Fibroblast of the aortic adventitia (primary cell): Measurements from ENCODE around the gene SLC37A4. TPM values are rescaled to one million over a fixed set of nuclear protein-coding genes. Genes with fewer than 3 reads are reported as not detected.
A peak's percentile ranks its signal among the peaks of the same experiment; 100 is the strongest.
"Not testable (repeated sequence)": the region's sequence is repeated elsewhere in the genome, so short reads cannot be mapped to it uniquely, and the experiment has no call there.

Experiments used
- DNase-seq: peaks from one replicate; pipeline ENCODE4 v3.0.0-alpha.2; 2010; ENCODE audit warnings: low read depth
- H3K4me3 ChIP-seq: 2 replicates; pipeline ENCODE4 v1.5.1; 2011; ENCODE audit warnings: low read depth, mild to moderate bottlenecking, control low read depth, low read length, moderate library complexity
- total RNA-seq: library from RNA; depleted of rRNA; stranded (reverse); fragments of >200 nt; gene quantifications from 2 replicates; pipeline ENCODE4 v1.2.3, GENCODE V29; 2012; ENCODE audit warnings: low replicate concordance
- TF ChIP-seq, protein P1 (sequence below): IDR thresholded peaks from 2 replicates; pipeline ENCODE4 v1.5.1; 2011; ENCODE audit warnings: mild to moderate bottlenecking, low read length, control low read depth, inconsistent platforms; ENCODE audit not compliant: insufficient read depth

Gene SLC37A4
- total RNA-seq, 1 donor, result 15.5 TPM

- no peak for DNase-seq
- TF ChIP-seq, protein P1, sequence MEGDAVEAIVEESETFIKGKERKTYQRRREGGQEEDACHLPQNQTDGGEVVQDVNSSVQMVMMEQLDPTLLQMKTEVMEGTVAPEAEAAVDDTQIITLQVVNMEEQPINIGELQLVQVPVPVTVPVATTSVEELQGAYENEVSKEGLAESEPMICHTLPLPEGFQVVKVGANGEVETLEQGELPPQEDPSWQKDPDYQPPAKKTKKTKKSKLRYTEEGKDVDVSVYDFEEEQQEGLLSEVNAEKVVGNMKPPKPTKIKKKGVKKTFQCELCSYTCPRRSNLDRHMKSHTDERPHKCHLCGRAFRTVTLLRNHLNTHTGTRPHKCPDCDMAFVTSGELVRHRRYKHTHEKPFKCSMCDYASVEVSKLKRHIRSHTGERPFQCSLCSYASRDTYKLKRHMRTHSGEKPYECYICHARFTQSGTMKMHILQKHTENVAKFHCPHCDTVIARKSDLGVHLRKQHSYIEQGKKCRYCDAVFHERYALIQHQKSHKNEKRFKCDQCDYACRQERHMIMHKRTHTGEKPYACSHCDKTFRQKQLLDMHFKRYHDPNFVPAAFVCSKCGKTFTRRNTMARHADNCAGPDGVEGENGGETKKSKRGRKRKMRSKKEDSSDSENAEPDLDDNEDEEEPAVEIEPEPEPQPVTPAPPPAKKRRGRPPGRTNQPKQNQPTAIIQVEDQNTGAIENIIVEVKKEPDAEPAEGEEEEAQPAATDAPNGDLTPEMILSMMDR, result no peak
- no peak overlapping the region for H3K4me3 ChIP-seq
These were observed 11.3 kb upstream of the SLC37A4 start for GRCh38 chr11:119041821-119042514.

- not testable (repeated sequence) for DNase-seq, H3K4me3 ChIP-seq
These were observed 8.8 kb upstream of the SLC37A4 start for GRCh38 chr11:119039471-119039870.

GRCh38 chr11:119038884-119039283 is 8.2 kb upstream of the SLC37A4 start:
- DNase-seq, result no peak
- no peak overlapping the region for H3K4me3 ChIP-seq
- TF ChIP-seq, protein P1, result no peak

GRCh38 chr11:119034813-119035212 is 4.1 kb upstream of the SLC37A4 start:
- DNase-seq, result no peak
- H3K4me3 ChIP-seq, result no peak overlapping the region
- TF ChIP-seq, protein P1, result no peak

GRCh38 chr11:119033421-119033820 is 2.7 kb upstream of the SLC37A4 start:
- not testable (repeated sequence) for DNase-seq, H3K4me3 ChIP-seq

DNA sequence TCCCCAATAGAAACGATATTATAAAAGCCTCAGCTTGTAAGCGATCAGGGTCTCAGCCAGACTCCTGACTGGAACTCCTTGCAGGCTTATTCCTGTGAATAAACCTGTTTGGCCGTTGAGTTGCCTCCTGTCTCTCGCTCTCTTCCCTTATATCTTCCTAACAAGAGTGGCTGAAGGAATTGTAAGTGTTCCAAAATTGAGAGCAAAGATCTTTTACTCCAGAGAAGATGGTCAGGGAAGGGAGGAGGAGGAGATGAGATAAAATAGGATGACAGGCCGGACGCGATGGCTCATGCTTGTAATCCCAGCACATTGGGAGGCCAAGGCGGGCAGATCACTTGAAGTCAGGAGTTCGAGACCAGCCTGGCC is 1.2 kb upstream of the SLC37A4 start:
- TF ChIP-seq, protein P1, result no peak
- DNase-seq, result no peak

DNA sequence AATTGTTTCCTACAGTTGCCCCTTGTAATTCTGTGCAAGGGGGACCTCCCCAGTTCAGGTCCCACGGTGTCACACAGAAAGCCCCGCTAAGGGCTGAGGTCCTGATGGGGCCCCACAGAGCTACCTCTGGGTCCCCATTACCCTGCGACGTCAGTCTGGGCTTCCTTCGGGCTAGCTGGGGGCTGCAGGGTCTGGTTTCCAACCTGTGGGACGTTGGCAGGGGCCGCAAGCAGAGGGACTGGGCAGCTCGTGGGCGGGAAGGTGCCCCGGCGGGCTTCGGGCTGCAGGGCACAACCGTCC is 698 bp downstream of the SLC37A4 start:
- TF ChIP-seq, protein P1, result no peak
- H3K4me3 ChIP-seq, result peak overlapping the region; percentile 90
- DNase-seq, result no peak

More for the DNA sequence above, 1.2 kb upstream of the SLC37A4 start:
- no peak overlapping the region for H3K4me3 ChIP-seq

GRCh38 chr11:119029340-119030028 is 1.2 kb downstream of the SLC37A4 start:
- H3K4me3 ChIP-seq, result peak overlapping the region; percentile 90
- DNase-seq, result no peak
- TF ChIP-seq, protein P1, result no peak
